ENCODE data around the gene FANCD2. TPM values are rescaled to one million over a fixed set of nuclear protein-coding genes. Genes with fewer than 3 reads are reported as not detected.

The FANCD2 gene
- total RNA-seq, 1 donor from 2014 or later, result 54.6 TPM

DNA sequence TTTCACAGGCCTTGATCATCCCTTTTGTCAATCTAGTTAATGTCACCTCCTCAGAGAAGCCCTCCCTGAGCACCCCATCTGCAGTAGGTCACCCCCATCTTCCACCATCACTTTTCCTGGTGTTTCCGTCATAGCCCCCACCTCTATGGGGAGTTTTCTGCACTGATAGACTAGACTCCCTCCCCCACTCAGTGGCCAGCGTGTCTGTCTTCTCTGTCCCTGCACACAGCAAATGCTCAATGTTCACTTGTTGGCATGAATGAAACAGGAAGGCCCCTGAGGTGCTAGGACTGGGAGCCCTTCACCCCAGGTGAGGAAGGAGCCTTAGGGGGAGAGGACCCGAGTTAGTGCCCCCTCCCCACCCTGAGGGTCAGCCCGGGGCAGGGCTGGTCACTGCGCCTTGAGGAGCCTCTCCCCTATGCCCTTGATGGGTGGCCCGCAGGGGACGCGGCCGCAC, 15.8 kb upstream of the FANCD2 start:
- intact Hi-C loops (cut with DNase I), result loop anchor here (2.0 to 10.0 kb wide), 7 partner anchors 16 to 613 kb away; partner anchors contain the start of genes BRPF1, CRELD1, EMC3 and FANCD2
- Histone ChIP-seq H3K27ac (peak overlapping the region; percentile 52 to 78), H3K4me1 (peaks cover 9 to 29% of the 10 kb centered on the region in 2 donors)

DNA sequence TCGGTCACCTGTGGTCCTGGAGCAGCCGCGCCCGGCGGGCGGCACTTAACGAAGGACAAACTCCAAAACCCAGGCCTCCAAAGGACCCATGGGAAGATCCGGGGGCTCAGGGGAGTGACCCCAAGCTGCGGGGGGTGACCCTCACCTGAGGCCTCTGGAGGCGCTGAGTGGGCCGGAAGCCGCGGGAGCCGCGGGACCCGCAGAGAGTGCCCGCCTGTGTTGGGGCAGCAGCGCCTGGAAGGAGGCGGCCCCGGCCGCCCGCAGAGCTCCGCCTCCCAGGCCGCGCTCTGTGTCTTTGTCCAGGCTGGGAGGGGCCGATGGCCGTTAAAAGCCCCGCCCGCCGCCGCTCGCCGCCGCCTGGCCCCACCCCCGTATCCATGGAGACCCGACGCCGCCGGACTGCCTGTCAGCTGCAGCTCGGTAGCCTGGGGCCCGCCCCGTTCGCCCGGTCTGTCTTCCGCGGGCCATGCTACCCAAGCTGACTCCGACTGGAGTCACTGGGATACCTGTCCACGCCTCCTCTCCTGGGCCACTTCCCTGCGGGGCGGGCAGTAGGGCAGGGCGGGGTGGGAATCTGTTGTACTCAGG, 15.3 kb upstream of the FANCD2 start:
- Histone ChIP-seq H3K4me3 (peak overlapping the region; percentile 60 to 81), H3K27me3 (no peaks in the 10 kb centered on the region), H3K27ac (peak overlapping the region; percentile 52 to 78), H3K4me1 (peaks cover 9 to 35% of the 10 kb centered on the region in 2 donors), H3K9me3 (no peaks in the 10 kb centered on the region), H3K36me3 (no peaks in the 10 kb centered on the region)
- intact Hi-C loops (cut with DNase I), result loop anchor here (1.0 to 10.0 kb wide), 8 partner anchors 16 to 614 kb away; partner anchors contain the start of genes BRPF1, CRELD1, EMC3 and FANCD2
- DNase-seq (ENCODE audit: low spot score in 2 of 2), result peak; percentile 90 to 98
- TF ChIP-seq, protein P1, sequence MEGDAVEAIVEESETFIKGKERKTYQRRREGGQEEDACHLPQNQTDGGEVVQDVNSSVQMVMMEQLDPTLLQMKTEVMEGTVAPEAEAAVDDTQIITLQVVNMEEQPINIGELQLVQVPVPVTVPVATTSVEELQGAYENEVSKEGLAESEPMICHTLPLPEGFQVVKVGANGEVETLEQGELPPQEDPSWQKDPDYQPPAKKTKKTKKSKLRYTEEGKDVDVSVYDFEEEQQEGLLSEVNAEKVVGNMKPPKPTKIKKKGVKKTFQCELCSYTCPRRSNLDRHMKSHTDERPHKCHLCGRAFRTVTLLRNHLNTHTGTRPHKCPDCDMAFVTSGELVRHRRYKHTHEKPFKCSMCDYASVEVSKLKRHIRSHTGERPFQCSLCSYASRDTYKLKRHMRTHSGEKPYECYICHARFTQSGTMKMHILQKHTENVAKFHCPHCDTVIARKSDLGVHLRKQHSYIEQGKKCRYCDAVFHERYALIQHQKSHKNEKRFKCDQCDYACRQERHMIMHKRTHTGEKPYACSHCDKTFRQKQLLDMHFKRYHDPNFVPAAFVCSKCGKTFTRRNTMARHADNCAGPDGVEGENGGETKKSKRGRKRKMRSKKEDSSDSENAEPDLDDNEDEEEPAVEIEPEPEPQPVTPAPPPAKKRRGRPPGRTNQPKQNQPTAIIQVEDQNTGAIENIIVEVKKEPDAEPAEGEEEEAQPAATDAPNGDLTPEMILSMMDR (IDR thresholded peaks at IDR 0.05), result peak in 1 of 3 experiments; percentile 4

More for the DNA sequence above, 15.8 kb upstream of the FANCD2 start:
- DNase-seq (ENCODE audit: low spot score in 2 of 2), result no peak
- no peaks in the 10 kb centered on the region for H3K27me3 ChIP-seq
- no peaks in the 10 kb centered on the region for H3K36me3 ChIP-seq
- no peaks in the 10 kb centered on the region for H3K9me3 ChIP-seq
- TF ChIP-seq, protein P1 (IDR thresholded peaks at IDR 0.05), result no peak
- peak overlapping the region; percentile 60 to 81 for H3K4me3 ChIP-seq

DNA sequence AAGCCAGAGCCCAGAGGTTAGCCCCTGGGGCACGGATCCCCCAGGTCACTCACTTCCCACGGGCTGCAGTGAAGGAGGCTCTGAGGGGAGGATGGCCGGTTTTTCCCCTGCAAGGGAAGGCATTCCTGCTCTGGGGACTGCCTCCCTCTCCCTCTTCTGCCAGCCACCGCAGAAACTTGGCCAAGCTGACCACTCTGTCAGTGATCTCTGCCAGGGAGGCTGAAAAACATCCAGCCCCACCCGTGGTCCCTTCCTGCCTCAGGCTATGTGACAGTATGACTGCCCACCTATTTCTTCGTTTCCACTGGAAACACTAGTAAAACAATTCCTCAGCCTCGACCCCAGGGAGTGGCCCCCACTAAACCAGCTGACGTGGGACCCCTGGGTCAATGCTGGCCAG, 14.6 kb upstream of the FANCD2 start:
- Histone ChIP-seq H3K27me3 (no peaks in the 10 kb centered on the region), H3K4me1 (peaks cover 9 to 39% of the 10 kb centered on the region in 2 donors), H3K36me3 (no peaks in the 10 kb centered on the region), H3K27ac (peak overlapping the region; percentile 52 to 78), H3K9me3 (no peaks in the 10 kb centered on the region), H3K4me3 (peak overlapping the region; percentile 60 to 81)
- TF ChIP-seq, protein P1 (IDR thresholded peaks at IDR 0.05), result no peak
- DNase-seq (ENCODE audit: low spot score in 2 of 2), result no peak
- intact Hi-C loops (cut with DNase I), result loop anchor here (1.0 to 10.0 kb wide), 8 partner anchors 15 to 614 kb away; partner anchors contain the start of genes BRPF1, CRELD1, EMC3 and FANCD2

DNA sequence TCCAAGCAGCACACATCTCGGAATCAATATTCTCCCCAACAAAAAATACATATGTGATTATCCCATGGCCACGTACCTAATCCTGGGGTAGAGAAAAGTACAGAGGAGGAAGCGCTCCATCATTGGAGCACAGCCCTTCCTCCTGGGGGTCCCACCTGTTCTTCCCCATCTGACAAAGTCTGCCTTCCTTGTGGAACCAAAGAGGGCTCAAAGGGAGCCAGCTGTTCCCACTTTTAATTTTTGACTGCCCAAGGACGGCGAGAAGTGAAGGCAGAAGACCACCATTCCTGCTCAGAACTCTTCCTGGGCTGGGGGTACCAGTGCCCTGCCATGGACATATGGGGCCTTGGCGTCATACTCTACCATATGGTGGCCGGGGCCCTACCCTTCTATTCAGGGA, 14.1 kb upstream of the FANCD2 start:
- H3K27me3 ChIP-seq, result no peaks in the 10 kb centered on the region
- peaks cover 9 to 39% of the 10 kb centered on the region in 2 donors for H3K4me1 ChIP-seq
- TF ChIP-seq, protein P1 (IDR thresholded peaks at IDR 0.05), result no peak
- intact Hi-C loops (cut with DNase I), result loop anchor here (5.0 to 10.0 kb wide), 3 partner anchors 167 to 615 kb away; partner anchors contain the start of genes BRPF1, RPUSD3 and SETD5
- no peak overlapping the region for H3K4me3 ChIP-seq
- H3K27ac ChIP-seq, result peak overlapping the region; percentile 52 to 78
- DNase-seq (ENCODE audit: low spot score in 2 of 2), result no peak
- H3K36me3 ChIP-seq, result no peaks in the 10 kb centered on the region
- no peaks in the 10 kb centered on the region for H3K9me3 ChIP-seq

DNA sequence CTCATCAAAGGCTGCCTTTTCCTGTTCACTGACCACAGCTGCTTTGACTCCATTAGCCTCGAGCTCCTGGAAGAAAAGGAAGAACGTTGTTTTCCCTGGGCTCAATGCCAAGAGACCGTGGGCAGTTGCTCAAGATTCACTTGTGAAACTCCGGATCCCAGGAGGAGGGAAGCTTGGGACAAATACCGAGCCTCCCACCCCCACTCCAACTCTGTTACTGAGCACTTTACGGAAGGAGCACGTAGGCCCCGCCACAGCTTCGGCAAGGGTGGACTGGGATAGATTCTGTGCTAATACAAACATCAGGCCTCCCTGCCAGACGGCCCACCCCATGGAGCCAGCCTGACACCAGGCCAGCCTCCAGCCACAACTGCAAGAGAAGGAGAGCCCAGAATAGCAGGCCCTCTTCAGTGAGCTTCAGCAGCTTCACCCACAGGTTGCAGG, 10.8 kb upstream of the FANCD2 start:
- peak; percentile 49 to 96 for DNase-seq (ENCODE audit: low spot score in 2 of 2)
- H3K4me1 ChIP-seq, result peaks cover 5 to 24% of the 10 kb centered on the region in 2 donors
- H3K9me3 ChIP-seq, result no peaks in the 10 kb centered on the region
- TF ChIP-seq, protein P1 (IDR thresholded peaks at IDR 0.05), result no peak
- H3K4me3 ChIP-seq, result peak overlapping the region in 1 of 2 donors; percentile 6
- H3K27me3 ChIP-seq, result no peaks in the 10 kb centered on the region
- H3K36me3 ChIP-seq, result peaks cover 9 to 19% of the 10 kb centered on the region in 2 donors
- H3K27ac ChIP-seq, result peak overlapping the region; percentile 76 to 89
- intact Hi-C loops (cut with DNase I), result loop anchor here (10.0 kb wide), 1 partner anchor 171 kb away; the partner anchor contains the start of gene RPUSD3
